K562 (cell line): ENCODE measurements around the gene TTC23L. TPM values are rescaled to one million over a fixed set of nuclear protein-coding genes. Genes with fewer than 3 reads are reported as not detected.

Experiments
- BCL6 ChIP-seq: fragments of 250-450 bp; sonication (Bioruptor Pico); IDR thresholded peaks from 2 replicates; pipeline ENCODE4 v1.4.0; 2020
- CBX3 ChIP-seq, 2 experiments: IDR thresholded peaks; 1 replicate in 1 of 2; 2 replicates in 1 of 2; pipeline ENCODE4 v1.6.1; 2012; ENCODE audit warnings: inconsistent platforms in 2 of 2, low read length in 2 of 2, borderline replicate concordance in 1 of 2, control low read depth in 1 of 2
- FUS ChIP-seq: fragments of 200-400 bp; formaldehyde crosslinking; optimal IDR thresholded peaks from 2 replicates; pipeline ENCODE3; 2017; ENCODE audit warnings: low read depth, low read length
- KAT2B ChIP-seq: IDR thresholded peaks from one replicate; pipeline ENCODE4 v1.6.1; 2012; ENCODE audit warnings: low read depth, mild to moderate bottlenecking, control low read depth, inconsistent platforms, low read length, moderate library complexity
- KHSRP ChIP-seq: fragments of 450-650 bp; IDR thresholded peaks from 2 replicates; pipeline ENCODE4 v1.6.1; 2017
- MEIS2 ChIP-seq: fragments of 450-650 bp; IDR thresholded peaks from 2 replicates; pipeline ENCODE4 v1.6.1; 2014; ENCODE audit warnings: mild to moderate bottlenecking; ENCODE audit not compliant: partially characterized antibody
- MYC ChIP-seq, 2 experiments: fragments of 250-450 bp in 1 of 2; sonication (Bioruptor Pico) in 1 of 2; IDR thresholded peaks; 2 replicates each; pipeline versions ENCODE4 v1.5.1 to v1.6.1; 2012 to 2021; ENCODE audit warnings: low read depth in 2 of 2, borderline replicate concordance in 1 of 2, improper control_type of control experiment in 1 of 2, low read length in 1 of 2, mild to moderate bottlenecking in 1 of 2, moderate library complexity in 1 of 2
- NFE2 ChIP-seq: IDR thresholded peaks from 2 replicates; pipeline ENCODE4 v1.6.1; 2014; ENCODE audit warnings: antibody characterized with exemption, low read depth
- NUFIP1 ChIP-seq: fragments of 450-650 bp; IDR thresholded peaks from 2 replicates; pipeline ENCODE4 v1.6.1; 2018; ENCODE audit not compliant: partially characterized antibody
- PRMT5 ChIP-seq: sonication (generic); formaldehyde crosslinking; IDR thresholded peaks from 2 replicates; pipeline ENCODE4 v1.5.0; 2020; ENCODE audit warnings: missing genetic modification reagents
- SMARCC2 ChIP-seq: fragments of 450-650 bp; IDR thresholded peaks from 2 replicates; pipeline ENCODE4 v1.6.1; 2017; ENCODE audit warnings: antibody characterized with exemption, moderate library complexity, mild to moderate bottlenecking, low read depth
- SRSF1 ChIP-seq: fragments of 200-400 bp; formaldehyde crosslinking; IDR thresholded peaks from 2 replicates; pipeline ENCODE4 v1.6.1; 2017; ENCODE audit warnings: mild to moderate bottlenecking, low read depth, low read length, moderate library complexity
- STAG1 ChIP-seq: sonication (generic); formaldehyde crosslinking; IDR thresholded peaks from 2 replicates; pipeline ENCODE4 v1.5.0; 2020; ENCODE audit warnings: missing genetic modification reagents, borderline replicate concordance
- TEAD1 ChIP-seq, 2 experiments: fragments of 450-650 bp in 1 of 2; sonication (generic) in 1 of 2; formaldehyde crosslinking; IDR thresholded peaks; 2 replicates each; pipeline versions ENCODE4 v1.4.0 to v1.8.0; 2020 to 2022; ENCODE audit warnings: mild to moderate bottlenecking in 2 of 2, missing genetic modification reagents in 1 of 2
- ZBTB8A ChIP-seq: fragments of 450-650 bp; IDR thresholded peaks from 2 replicates; pipeline ENCODE4 v1.6.1; 2018; ENCODE audit warnings: mild to moderate bottlenecking, moderate library complexity; ENCODE audit not compliant: partially characterized antibody
- ZFX ChIP-seq: sonication (generic); formaldehyde crosslinking; IDR thresholded peaks from 2 replicates; pipeline ENCODE4 v1.8.0; 2022; ENCODE audit warnings: mild to moderate bottlenecking, missing genetic modification reagents, moderate library complexity
- ZNF239 ChIP-seq: fragments of 250-450 bp; sonication (Bioruptor Pico); IDR thresholded peaks from 2 replicates; pipeline ENCODE4 v1.4.0; 2020; ENCODE audit warnings: mild to moderate bottlenecking
- ZNF253 ChIP-seq: fragments of 250-450 bp; sonication (Bioruptor Pico); conservative IDR thresholded peaks from 2 replicates; pipeline ENCODE4 v1.6.1; 2021; ENCODE audit warnings: mild to moderate bottlenecking
- ZNF263 ChIP-seq: sonication (generic); formaldehyde crosslinking; IDR thresholded peaks from 2 replicates; pipeline ENCODE4 v1.8.0; 2022; ENCODE audit warnings: mild to moderate bottlenecking, missing genetic modification reagents, borderline replicate concordance
- polyA plus RNA-seq, 8 experiments: library from polyadenylated mRNA; depleted of rRNA in 4 of 8; stranded (reverse) in 5 of 8; unstranded in 3 of 8; fragments of >200 nt; fragmentation: Nextera tagmentation in 2 of 8; fragmentation: Illumina TruSeq in 1 of 8; extraction: Ambion mirVana in 2 of 8; extraction: Trizol in 1 of 8; gene quantifications; 2 replicates each; pipeline versions ENCODE4 v1.2.1 to v1.2.3, GENCODE V29; 2011 to 2014; ENCODE audit warnings: inconsistent platforms in 1 of 8, missing spikeins in 1 of 8
- total RNA-seq, 7 experiments: library from RNA; depleted of rRNA in 6 of 7; stranded (reverse); fragments of >200 nt in 6 of 7; fragmentation: Illumina TruSeq in 2 of 7; extraction: Trizol in 2 of 7; gene quantifications; 2 replicates each; pipeline versions ENCODE4 v1.2.1 to v1.2.3, GENCODE V29; 2011 to 2021; ENCODE audit warnings: low replicate concordance in 1 of 7
- TF ChIP-seq, protein P1 (sequence below), 2 experiments: IDR thresholded peaks; 2 replicates each; pipeline ENCODE4 v1.6.1; 2012; ENCODE audit warnings: improper control_type of control experiment in 2 of 2, low read depth in 2 of 2, low read length in 2 of 2, borderline replicate concordance in 1 of 2
- TF ChIP-seq, protein P2 (sequence below): sonication (generic); formaldehyde crosslinking; IDR thresholded peaks from 2 replicates; pipeline ENCODE4 v1.8.0; 2022; ENCODE audit warnings: missing genetic modification reagents, mild to moderate bottlenecking, moderate library complexity, borderline replicate concordance
- TF ChIP-seq, protein P3 (sequence below): fragments of 450-650 bp; IDR thresholded peaks from one replicate; pipeline ENCODE4 v1.6.1; 2018; ENCODE audit warnings: mild to moderate bottlenecking, moderate library complexity; ENCODE audit not compliant: partially characterized antibody
- TF ChIP-seq, protein P4 (sequence below): fragments of 250-450 bp; sonication (Bioruptor Pico); IDR thresholded peaks from 2 replicates; pipeline ENCODE4 v1.8.0; 2022; ENCODE audit warnings: inconsistent platforms, mild to moderate bottlenecking, moderate library complexity, borderline replicate concordance

TTC23L gene
- total and polyA plus RNA-seq, 9 of the 15 experiments (the other 6 are each of a cell fraction or from before 2014, with no cell fraction given), result 0.03 to 0.32 (median 0.14) TPM; not detected in 2

DNA sequence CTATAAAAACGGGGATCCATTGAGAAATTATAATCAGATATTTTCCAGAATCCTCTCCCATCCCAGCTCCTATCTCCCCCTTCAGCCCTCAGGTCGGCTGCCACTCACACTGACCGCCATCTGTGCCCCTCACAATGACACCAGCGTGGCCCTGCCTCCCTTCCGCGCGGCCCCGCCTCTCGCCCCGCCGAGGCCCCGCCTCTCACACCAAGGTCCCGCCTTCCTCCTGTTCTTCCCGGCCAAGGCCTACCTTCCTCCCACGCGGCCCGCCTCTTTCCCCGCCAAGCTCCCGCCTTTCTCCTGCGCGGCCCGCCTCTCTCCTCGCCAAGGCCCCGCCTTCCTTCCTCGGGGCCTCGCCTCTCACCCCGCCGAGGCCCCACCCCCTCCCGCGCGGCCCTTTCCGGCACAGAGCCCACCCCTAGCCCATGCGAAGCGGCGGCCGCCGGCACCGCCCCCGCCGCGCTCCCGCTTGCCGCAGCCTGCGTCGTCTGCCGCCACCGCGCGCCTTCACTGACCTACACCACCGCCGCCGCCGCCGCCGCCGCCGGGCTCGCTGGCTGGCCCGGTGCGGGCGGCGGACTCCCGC lies 90.3 kb downstream of the TTC23L start, which contains the start of gene DNAJC21 (continued):
- TF ChIP-seq, protein P1, sequence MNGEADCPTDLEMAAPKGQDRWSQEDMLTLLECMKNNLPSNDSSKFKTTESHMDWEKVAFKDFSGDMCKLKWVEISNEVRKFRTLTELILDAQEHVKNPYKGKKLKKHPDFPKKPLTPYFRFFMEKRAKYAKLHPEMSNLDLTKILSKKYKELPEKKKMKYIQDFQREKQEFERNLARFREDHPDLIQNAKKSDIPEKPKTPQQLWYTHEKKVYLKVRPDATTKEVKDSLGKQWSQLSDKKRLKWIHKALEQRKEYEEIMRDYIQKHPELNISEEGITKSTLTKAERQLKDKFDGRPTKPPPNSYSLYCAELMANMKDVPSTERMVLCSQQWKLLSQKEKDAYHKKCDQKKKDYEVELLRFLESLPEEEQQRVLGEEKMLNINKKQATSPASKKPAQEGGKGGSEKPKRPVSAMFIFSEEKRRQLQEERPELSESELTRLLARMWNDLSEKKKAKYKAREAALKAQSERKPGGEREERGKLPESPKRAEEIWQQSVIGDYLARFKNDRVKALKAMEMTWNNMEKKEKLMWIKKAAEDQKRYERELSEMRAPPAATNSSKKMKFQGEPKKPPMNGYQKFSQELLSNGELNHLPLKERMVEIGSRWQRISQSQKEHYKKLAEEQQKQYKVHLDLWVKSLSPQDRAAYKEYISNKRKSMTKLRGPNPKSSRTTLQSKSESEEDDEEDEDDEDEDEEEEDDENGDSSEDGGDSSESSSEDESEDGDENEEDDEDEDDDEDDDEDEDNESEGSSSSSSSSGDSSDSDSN (IDR thresholded peaks at IDR 0.05; ENCODE audit: borderline replicate concordance in 1 of 2, low read depth in 2 of 2, low read length in 2 of 2), result no peak
- TF ChIP-seq NFE2 (no peak), KAT2B (no peak), NUFIP1 (no peak), STAG1 (CRISPR knock-in tag) (no peak), ZNF263 (no peak), ZNF253 (CRISPR knock-in tag) (no peak), MEIS2 (peak; percentile 52), CBX3 (IDR thresholded peaks at IDR 0.05; ENCODE audit: borderline replicate concordance in 1 of 2, low read length in 2 of 2) (peak in 1 of 2 experiments; percentile 39; a peak in 1 of 3 replicates), SRSF1 (no peak), BCL6 (CRISPR knock-in tag) (no peak), FUS (peak; percentile 13), ZFX (no peak), ZBTB8A (no peak), SMARCC2 (no peak), MYC (IDR thresholded peaks at IDR 0.05; ENCODE audit: low read depth, low read length) (peak; percentile 47), MYC (CRISPR knock-in tag; IDR thresholded peaks at IDR 0.05; ENCODE audit: borderline replicate concordance, low read depth) (no peak), ZNF239 (CRISPR knock-in tag) (no peak), PRMT5 (CRISPR knock-in tag) (no peak), TEAD1 (CRISPR knock-in tag; IDR thresholded peaks at IDR 0.05) (no peak), KHSRP (no peak)
- TF ChIP-seq, protein P2, sequence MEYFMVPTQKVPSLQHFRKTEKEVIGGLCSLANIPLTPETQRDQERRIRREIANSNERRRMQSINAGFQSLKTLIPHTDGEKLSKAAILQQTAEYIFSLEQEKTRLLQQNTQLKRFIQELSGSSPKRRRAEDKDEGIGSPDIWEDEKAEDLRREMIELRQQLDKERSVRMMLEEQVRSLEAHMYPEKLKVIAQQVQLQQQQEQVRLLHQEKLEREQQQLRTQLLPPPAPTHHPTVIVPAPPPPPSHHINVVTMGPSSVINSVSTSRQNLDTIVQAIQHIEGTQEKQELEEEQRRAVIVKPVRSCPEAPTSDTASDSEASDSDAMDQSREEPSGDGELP (CRISPR knock-in tag), result peak; percentile 47; the same call in 1 of the 2 replicates
- TF ChIP-seq, protein P3, sequence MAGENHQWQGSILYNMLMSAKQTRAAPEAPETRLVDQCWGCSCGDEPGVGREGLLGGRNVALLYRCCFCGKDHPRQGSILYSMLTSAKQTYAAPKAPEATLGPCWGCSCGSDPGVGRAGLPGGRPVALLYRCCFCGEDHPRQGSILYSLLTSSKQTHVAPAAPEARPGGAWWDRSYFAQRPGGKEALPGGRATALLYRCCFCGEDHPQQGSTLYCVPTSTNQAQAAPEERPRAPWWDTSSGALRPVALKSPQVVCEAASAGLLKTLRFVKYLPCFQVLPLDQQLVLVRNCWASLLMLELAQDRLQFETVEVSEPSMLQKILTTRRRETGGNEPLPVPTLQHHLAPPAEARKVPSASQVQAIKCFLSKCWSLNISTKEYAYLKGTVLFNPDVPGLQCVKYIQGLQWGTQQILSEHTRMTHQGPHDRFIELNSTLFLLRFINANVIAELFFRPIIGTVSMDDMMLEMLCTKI, result no peak
- TF ChIP-seq, protein P4, sequence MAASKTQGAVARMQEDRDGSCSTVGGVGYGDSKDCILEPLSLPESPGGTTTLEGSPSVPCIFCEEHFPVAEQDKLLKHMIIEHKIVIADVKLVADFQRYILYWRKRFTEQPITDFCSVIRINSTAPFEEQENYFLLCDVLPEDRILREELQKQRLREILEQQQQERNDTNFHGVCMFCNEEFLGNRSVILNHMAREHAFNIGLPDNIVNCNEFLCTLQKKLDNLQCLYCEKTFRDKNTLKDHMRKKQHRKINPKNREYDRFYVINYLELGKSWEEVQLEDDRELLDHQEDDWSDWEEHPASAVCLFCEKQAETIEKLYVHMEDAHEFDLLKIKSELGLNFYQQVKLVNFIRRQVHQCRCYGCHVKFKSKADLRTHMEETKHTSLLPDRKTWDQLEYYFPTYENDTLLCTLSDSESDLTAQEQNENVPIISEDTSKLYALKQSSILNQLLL (CRISPR knock-in tag), result no peak
